Measurements from ENCODE around the gene KRTAP5-1.
"Not testable (repeated sequence)": the region's sequence is repeated elsewhere in the genome, so short reads cannot be mapped to it uniquely, and the experiment has no call there.

The KRTAP5-1 gene

GRCh38 chr11:1604181-1604580 is 19.1 kb upstream of the KRTAP5-1 start:
- in situ Hi-C loops (cut with HindIII; ENCODE audit: low pct_ligation_motif_present, low sequenced_read_pairs), result no loop called here
- TF ChIP-seq CTCF (IDR thresholded peaks at IDR 0.05; ENCODE audit: low read depth, low read length, missing control alignments), result no peak
- H3K4me3 ChIP-seq (ENCODE audit: low read depth, low read length), result no peak overlapping the region
- peaks cover 8% of the 10 kb centered on the region for H3K27me3 ChIP-seq (replicated peaks)
- no peak for DNase-seq
- no peaks in the 10 kb centered on the region for H3K36me3 ChIP-seq (replicated peaks)
- no peak overlapping the region for H3K27ac ChIP-seq

DNA sequence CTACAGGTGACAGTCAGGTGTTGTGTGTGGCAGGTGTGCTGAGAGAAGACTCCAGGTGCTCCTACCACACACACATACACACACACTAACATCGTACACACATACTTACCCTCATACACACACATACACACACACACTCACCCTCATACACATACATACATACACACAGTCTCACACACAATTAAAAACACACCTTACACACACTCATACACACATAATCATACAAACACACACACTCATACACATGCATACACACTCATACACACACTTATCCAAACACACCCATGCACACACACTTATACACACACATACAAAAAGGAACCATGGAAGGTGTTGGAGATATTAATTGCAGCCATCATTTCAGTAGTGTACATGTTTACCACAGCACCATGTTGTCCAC is 18.5 kb upstream of the KRTAP5-1 start:
- Histone ChIP-seq H3K4me3 (ENCODE audit: low read depth, low read length) (no peak overlapping the region), H3K36me3 (replicated peaks) (no peaks in the 10 kb centered on the region), H3K27ac (no peak overlapping the region), H3K27me3 (replicated peaks) (peaks cover 8% of the 10 kb centered on the region)
- in situ Hi-C loops (cut with HindIII; ENCODE audit: low pct_ligation_motif_present, low sequenced_read_pairs), result no loop called here
- DNase-seq, result no peak
- no peak for TF ChIP-seq CTCF (IDR thresholded peaks at IDR 0.05; ENCODE audit: low read depth, low read length, missing control alignments)

DNA sequence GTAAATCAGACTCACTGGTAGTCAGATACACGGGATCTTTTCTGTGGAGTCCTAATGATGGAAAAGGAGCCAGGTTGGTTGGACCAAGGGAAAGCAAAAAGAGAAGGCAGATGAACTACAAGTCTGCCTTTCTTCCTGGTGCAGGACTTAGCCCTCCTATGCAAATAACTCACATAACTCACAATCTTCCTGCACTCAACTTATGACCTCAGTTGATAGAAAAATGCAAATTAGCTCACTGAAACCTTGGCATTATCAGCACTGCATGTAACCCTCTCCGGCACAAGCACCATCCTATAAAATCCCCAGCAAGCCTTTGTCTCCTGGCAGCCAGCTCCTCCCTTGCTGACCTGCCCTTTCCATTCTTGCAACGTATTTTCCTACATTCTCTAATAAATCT is 16.6 kb upstream of the KRTAP5-1 start:
- H3K36me3 ChIP-seq (replicated peaks); H3K27ac ChIP-seq; in situ Hi-C loops (cut with HindIII; ENCODE audit: low pct_ligation_motif_present, low sequenced_read_pairs); H3K27me3 ChIP-seq (replicated peaks); H3K4me3 ChIP-seq (ENCODE audit: low read depth, low read length); DNase-seq: not testable (repeated sequence)

DNA sequence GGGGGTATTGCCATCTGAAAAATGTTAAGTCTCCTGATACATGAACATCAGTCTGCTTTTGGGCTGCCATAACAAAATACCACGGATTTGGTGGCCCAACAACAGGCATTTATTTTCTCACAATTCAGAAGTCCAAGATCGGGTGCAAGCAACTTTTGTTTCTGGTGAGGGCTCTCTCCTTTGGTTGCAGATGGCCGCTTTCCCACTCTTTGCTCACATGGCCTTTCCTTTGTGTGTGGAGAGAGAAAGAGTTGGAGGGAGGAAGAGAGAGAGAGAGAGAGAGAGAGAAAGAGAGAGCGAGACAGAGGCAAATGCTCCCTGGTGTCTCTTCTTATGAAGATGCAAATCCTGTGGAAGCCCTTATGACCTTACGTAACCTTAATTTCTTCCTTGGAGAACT is 15.5 kb upstream of the KRTAP5-1 start:
- H3K27me3 ChIP-seq (replicated peaks), result peaks cover 14% of the 10 kb centered on the region
- no peak overlapping the region for H3K4me3 ChIP-seq (ENCODE audit: low read depth, low read length)
- no peak overlapping the region for H3K27ac ChIP-seq
- H3K36me3 ChIP-seq (replicated peaks), result no peaks in the 10 kb centered on the region
- no peak for DNase-seq
- TF ChIP-seq CTCF (IDR thresholded peaks at IDR 0.05; ENCODE audit: low read depth, low read length, missing control alignments), result no peak
- in situ Hi-C loops (cut with HindIII; ENCODE audit: low pct_ligation_motif_present, low sequenced_read_pairs), result no loop called here

- Histone ChIP-seq H3K4me3 (ENCODE audit: low read depth, low read length) (no peak overlapping the region), H3K27me3 (replicated peaks) (peaks cover 14% of the 10 kb centered on the region), H3K36me3 (replicated peaks) (no peaks in the 10 kb centered on the region), H3K27ac (no peak overlapping the region)
- peak; percentile 14 for DNase-seq
- in situ Hi-C loops (cut with HindIII; ENCODE audit: low pct_ligation_motif_present, low sequenced_read_pairs), result no loop called here
- no peak for TF ChIP-seq CTCF (IDR thresholded peaks at IDR 0.05; ENCODE audit: low read depth, low read length, missing control alignments)
Observed at GRCh38 chr11:1598816-1599215, 13.7 kb upstream of the KRTAP5-1 start.

- DNase-seq; H3K27ac ChIP-seq; H3K36me3 ChIP-seq (replicated peaks); H3K4me3 ChIP-seq (ENCODE audit: low read depth, low read length); in situ Hi-C loops (cut with HindIII; ENCODE audit: low pct_ligation_motif_present, low sequenced_read_pairs): not testable (repeated sequence)
- H3K27me3 ChIP-seq (replicated peaks), result peaks cover 14% of the 10 kb centered on the region
Observed at GRCh38 chr11:1598406-1598805, 13.3 kb upstream of the KRTAP5-1 start.

- no peak for DNase-seq
- H3K36me3 ChIP-seq (replicated peaks), result no peaks in the 10 kb centered on the region
- H3K27ac ChIP-seq, result no peak within 1 kb of the TSS
- H3K4me3 ChIP-seq (ENCODE audit: low read depth, low read length), result no peak within 1 kb of the TSS
- TF ChIP-seq CTCF (IDR thresholded peaks at IDR 0.05; ENCODE audit: low read depth, low read length, missing control alignments), result no peak
- peaks cover 14% of the 10 kb centered on the region for H3K27me3 ChIP-seq (replicated peaks)
- in situ Hi-C loops (cut with HindIII; ENCODE audit: low pct_ligation_motif_present, low sequenced_read_pairs), result no loop called here
Observed at GRCh38 chr11:1597994-1598380, 12.9 kb upstream of the KRTAP5-1 start, which contains the start of gene KRTAP5-2. KRTAP5-2 (minus strand) TSS chr11:1598294; CDS start chr11:1598250, 44 bp downstream.
